HCT116 (cell line): ENCODE data around the gene GRM4. TPM values are rescaled to one million over a fixed set of nuclear protein-coding genes. Genes with fewer than 3 reads are reported as not detected.

Source experiments
- ATAC-seq: fragments of 200-7000 bp; cut with Tn5 transposase; 2 replicates; pipeline ENCODE4 v1.9.1; 2020; ENCODE audit warnings: mild to moderate bottlenecking, moderate library complexity
- BruUV-seq: library from RNA; stranded (reverse); fragments of 400-500 nt; replicated peaks from 2 replicates; lab custom pipeline; 2021; lab: Mats Ljungman, UMichigan
- CTCF ChIA-PET: fragments of 300-600 bp; sonication (Branson Sonifier 250); formaldehyde crosslinking; loops from one replicate; lab custom pipeline; 2021; ENCODE audit warnings: antibody characterized with exemption; lab: Charles Lee
- POLR2A ChIA-PET: fragments of 300-600, 350-600 bp; sonication (Branson Sonifier 250); formaldehyde crosslinking; loops from one replicate; lab custom pipeline; 2021; ENCODE audit warnings: antibody characterized with exemption; lab: Charles Lee
- RAD21 ChIA-PET, 2 experiments: fragments of 300-600 bp; sonication (Branson Sonifier 250); formaldehyde crosslinking; loops; one replicate each; lab custom pipeline; 2023; ENCODE audit warnings: low total read pairs in 2 of 2; ENCODE audit not compliant: uncharacterized antibody in 2 of 2, unreplicated experiment in 2 of 2, low non-redundant PET in 1 of 2; lab: Charles Lee
- DNase-seq: peaks from one replicate; pipeline ENCODE4 v3.0.0-alpha.2; 2010; ENCODE audit warnings: low read depth, low spot score
- H2AFZ ChIP-seq: fragments of 200-600 bp; shearing (Covaris generic), sonication (generic); 2 replicates; pipeline ENCODE4 v1.6.1; 2017; ENCODE audit warnings: low read depth, mixed run types, mixed read lengths, antibody characterized with exemption, low read length; ENCODE audit not compliant: poor library complexity, severe bottlenecking
- H3K27ac ChIP-seq: 2 replicates; pipeline ENCODE4 v1.5.1; 2012; ENCODE audit warnings: low read depth, low read length
- H3K27me3 ChIP-seq: fragments of 200-600 bp; sonication (generic); 2 replicates; pipeline ENCODE4 v1.6.1; 2016; ENCODE audit warnings: mixed run types, low read length, mixed read lengths; ENCODE audit not compliant: insufficient read depth
- H3K36me3 ChIP-seq, 2 experiments: fragments of 200-500 bp in 1 of 2; fragments of 200-600 bp in 1 of 2; sonication (Bioruptor generic) in 1 of 2; sonication (generic) in 1 of 2; 2 replicates each; pipeline versions ENCODE4 v1.5.1 to v1.6.1; 2014 to 2016; ENCODE audit warnings: low read length in 2 of 2, inconsistent platforms in 1 of 2, mixed read lengths in 1 of 2, mixed run types in 1 of 2; ENCODE audit not compliant: insufficient read depth in 2 of 2, control insufficient read depth in 1 of 2
- H3K4me1 ChIP-seq, 2 experiments: fragments of 200-600 bp in 1 of 2; sonication (generic) in 1 of 2; 2 replicates each; pipeline versions ENCODE4 v1.5.1 to v1.6.1; 2012 to 2017; ENCODE audit warnings: low read length in 2 of 2, inconsistent platforms in 1 of 2, mild to moderate bottlenecking in 1 of 2, mixed read lengths in 1 of 2, mixed run types in 1 of 2, moderate library complexity in 1 of 2; ENCODE audit not compliant: insufficient read depth in 2 of 2, control insufficient read depth in 1 of 2
- H3K4me2 ChIP-seq: fragments of 200-600 bp; sonication (generic); 2 replicates; pipeline ENCODE4 v1.6.1; 2017; ENCODE audit warnings: mixed run types, low read length, mixed read lengths
- H3K4me3 ChIP-seq, 2 experiments: fragments of 200-600 bp in 1 of 2; sonication (generic) in 1 of 2; replicated peaks in 1 of 2; 2 replicates each; pipeline ENCODE4 v1.5.1; 2011 to 2016; ENCODE audit warnings: low read length in 2 of 2, control low read depth in 1 of 2, low read depth in 1 of 2, mild to moderate bottlenecking in 1 of 2, mixed read lengths in 1 of 2, mixed run types in 1 of 2
- H3K79me2 ChIP-seq: fragments of 200-600 bp; sonication (generic); 2 replicates; pipeline ENCODE4 v1.6.1; 2017; ENCODE audit warnings: mild to moderate bottlenecking, mixed run types, low read length, moderate library complexity, mixed read lengths; ENCODE audit not compliant: insufficient read depth
- H3K9ac ChIP-seq: fragments of 200-600 bp; sonication (generic); 2 replicates; pipeline ENCODE4 v1.6.1; 2016; ENCODE audit warnings: low read length, mixed read lengths
- H3K9me2 ChIP-seq: fragments of 200-600 bp; sonication (generic), shearing (Covaris generic); 2 replicates; pipeline ENCODE4 v1.6.1; 2017; ENCODE audit warnings: mixed run types, mild to moderate bottlenecking, moderate library complexity; ENCODE audit not compliant: insufficient read depth
- H3K9me3 ChIP-seq, 2 experiments: fragments of 200-500 bp in 1 of 2; fragments of 200-600 bp in 1 of 2; sonication (Bioruptor generic) in 1 of 2; sonication (generic) in 1 of 2; 2 replicates each; pipeline ENCODE4 v1.6.1; 2014 to 2017; ENCODE audit warnings: low read length in 2 of 2, mixed read lengths in 2 of 2, inconsistent platforms in 1 of 2, low read depth in 1 of 2, mild to moderate bottlenecking in 1 of 2, mixed run types in 1 of 2, moderate library complexity in 1 of 2; ENCODE audit not compliant: control insufficient read depth in 1 of 2, insufficient read depth in 1 of 2
- H4K20me1 ChIP-seq: fragments of 200-600 bp; sonication (generic), shearing (Covaris generic); 2 replicates; pipeline ENCODE4 v1.6.1; 2017; ENCODE audit warnings: mixed run types, mild to moderate bottlenecking, moderate library complexity; ENCODE audit not compliant: insufficient read depth
- EGR1 ChIP-seq: IDR thresholded peaks from 2 replicates; pipeline ENCODE4 v1.6.1; 2012; ENCODE audit warnings: low read depth
- ELF1 ChIP-seq: IDR thresholded peaks from 2 replicates; pipeline ENCODE4 v1.6.1; 2012; ENCODE audit warnings: low read depth, borderline replicate concordance
- SP1 ChIP-seq: IDR thresholded peaks from 2 replicates; pipeline ENCODE4 v1.6.1; 2012; ENCODE audit warnings: low read depth
- ZNF274 ChIP-seq: fragments of 200-500 bp; sonication (Bioruptor generic); IDR thresholded peaks from 2 replicates; pipeline ENCODE4 v1.6.1; 2014; ENCODE audit warnings: mild to moderate bottlenecking, low read depth, low read length, inconsistent platforms
- intact Hi-C: fragments of 100-400 bp; cut with micrococcal nuclease; formaldehyde crosslinking; loops from 2 replicates; pipeline ENCODE4 v1.10.0; 2022
- total RNA-seq: library from RNA; stranded (reverse); gene quantifications from one replicate; pipeline ENCODE4 v1.2.1, GENCODE V29; 2021; ENCODE audit not compliant: unreplicated experiment
- TF ChIP-seq, protein P1 (sequence below): IDR thresholded peaks from 2 replicates; pipeline ENCODE4 v1.6.1; 2012; ENCODE audit warnings: low read depth

The GRM4 gene
- total RNA-seq, 1 experiment from 2014 or later, result 2.6 TPM

DNA sequence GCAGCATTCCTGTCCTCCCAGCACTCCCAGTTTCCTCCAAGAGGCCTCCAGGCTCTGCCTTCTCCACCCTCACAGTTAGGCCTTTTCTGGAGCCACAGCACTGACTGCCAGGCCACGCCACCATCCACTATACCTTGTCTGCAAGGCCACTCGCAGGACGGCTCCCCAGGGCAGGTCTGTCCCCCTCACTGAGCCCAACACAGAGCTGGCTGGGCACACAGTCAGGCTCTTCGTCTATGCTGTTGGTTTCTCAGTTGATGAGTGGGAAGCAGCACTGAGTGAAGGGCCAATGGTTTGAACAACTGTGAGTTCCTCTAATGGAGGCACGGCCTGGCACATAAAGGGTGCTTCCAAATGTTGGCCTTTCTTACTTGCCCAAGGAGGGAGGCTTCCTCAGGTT lies 95.2 kb downstream of the GRM4 start:
- Histone ChIP-seq H3K27me3 (no peaks in the 10 kb centered on the region), H3K9me3 (no peaks in the 10 kb centered on the region), H3K9ac (no peak overlapping the region), H3K4me2 (no peak overlapping the region), H3K36me3 (no peaks in the 10 kb centered on the region), H3K9me2 (no peaks in the 10 kb centered on the region), H4K20me1 (no peaks in the 10 kb centered on the region), H3K79me2 (no peaks in the 10 kb centered on the region), H3K4me3 (no peak overlapping the region), H2AFZ (no peak overlapping the region), H3K27ac (no peak overlapping the region), H3K4me1 (peaks cover 0 to 9% of the 10 kb centered on the region in 2 experiments; a peak in 3 of 4 replicates)
- no TSS peak for BruUV-seq
- intact Hi-C loops, result no loop called here
- DNase-seq (no peak), ATAC-seq (no peak)
- CTCF ChIA-PET, result no interaction called here
- RAD21 ChIA-PET, result no interaction called here
- TF ChIP-seq EGR1 (no peak), SP1 (no peak), ELF1 (no peak), ZNF274 (no peak)
- TF ChIP-seq, protein P1, sequence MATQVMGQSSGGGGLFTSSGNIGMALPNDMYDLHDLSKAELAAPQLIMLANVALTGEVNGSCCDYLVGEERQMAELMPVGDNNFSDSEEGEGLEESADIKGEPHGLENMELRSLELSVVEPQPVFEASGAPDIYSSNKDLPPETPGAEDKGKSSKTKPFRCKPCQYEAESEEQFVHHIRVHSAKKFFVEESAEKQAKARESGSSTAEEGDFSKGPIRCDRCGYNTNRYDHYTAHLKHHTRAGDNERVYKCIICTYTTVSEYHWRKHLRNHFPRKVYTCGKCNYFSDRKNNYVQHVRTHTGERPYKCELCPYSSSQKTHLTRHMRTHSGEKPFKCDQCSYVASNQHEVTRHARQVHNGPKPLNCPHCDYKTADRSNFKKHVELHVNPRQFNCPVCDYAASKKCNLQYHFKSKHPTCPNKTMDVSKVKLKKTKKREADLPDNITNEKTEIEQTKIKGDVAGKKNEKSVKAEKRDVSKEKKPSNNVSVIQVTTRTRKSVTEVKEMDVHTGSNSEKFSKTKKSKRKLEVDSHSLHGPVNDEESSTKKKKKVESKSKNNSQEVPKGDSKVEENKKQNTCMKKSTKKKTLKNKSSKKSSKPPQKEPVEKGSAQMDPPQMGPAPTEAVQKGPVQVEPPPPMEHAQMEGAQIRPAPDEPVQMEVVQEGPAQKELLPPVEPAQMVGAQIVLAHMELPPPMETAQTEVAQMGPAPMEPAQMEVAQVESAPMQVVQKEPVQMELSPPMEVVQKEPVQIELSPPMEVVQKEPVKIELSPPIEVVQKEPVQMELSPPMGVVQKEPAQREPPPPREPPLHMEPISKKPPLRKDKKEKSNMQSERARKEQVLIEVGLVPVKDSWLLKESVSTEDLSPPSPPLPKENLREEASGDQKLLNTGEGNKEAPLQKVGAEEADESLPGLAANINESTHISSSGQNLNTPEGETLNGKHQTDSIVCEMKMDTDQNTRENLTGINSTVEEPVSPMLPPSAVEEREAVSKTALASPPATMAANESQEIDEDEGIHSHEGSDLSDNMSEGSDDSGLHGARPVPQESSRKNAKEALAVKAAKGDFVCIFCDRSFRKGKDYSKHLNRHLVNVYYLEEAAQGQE, result no peak
- POLR2A ChIA-PET, result no interaction called here
